ENCODE results near the gene NBPF26. TPM values are rescaled to one million over a fixed set of nuclear protein-coding genes. Genes with fewer than 3 reads are reported as not detected.
"Not testable (repeated sequence)": the region's sequence is repeated elsewhere in the genome, so short reads cannot be mapped to it uniquely, and the experiment has no call there.

Gene NBPF26
- total RNA-seq, 1 donor from 2014 or later = 54.3 TPM

DNA sequence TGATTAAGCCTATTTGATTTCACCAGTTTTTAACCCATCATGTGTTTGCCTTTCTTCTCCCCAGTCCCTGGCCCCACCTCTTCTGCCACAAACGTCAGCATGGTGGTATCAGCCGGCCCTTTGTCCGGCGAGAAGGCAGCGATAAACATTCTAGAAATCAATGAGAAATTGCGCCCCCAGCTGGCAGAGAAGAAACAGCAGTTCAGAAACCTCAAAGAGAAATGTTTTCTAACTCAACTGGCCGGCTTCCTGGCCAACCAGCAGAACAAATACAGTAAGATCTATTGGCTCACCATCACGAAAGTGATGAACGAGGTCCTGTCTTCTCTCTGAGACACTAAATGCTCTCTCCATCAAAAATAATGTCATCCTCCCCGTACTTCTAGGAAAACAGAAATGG lies 88.1 kb downstream of the NBPF26 start:
- TF ChIP-seq, protein P1, sequence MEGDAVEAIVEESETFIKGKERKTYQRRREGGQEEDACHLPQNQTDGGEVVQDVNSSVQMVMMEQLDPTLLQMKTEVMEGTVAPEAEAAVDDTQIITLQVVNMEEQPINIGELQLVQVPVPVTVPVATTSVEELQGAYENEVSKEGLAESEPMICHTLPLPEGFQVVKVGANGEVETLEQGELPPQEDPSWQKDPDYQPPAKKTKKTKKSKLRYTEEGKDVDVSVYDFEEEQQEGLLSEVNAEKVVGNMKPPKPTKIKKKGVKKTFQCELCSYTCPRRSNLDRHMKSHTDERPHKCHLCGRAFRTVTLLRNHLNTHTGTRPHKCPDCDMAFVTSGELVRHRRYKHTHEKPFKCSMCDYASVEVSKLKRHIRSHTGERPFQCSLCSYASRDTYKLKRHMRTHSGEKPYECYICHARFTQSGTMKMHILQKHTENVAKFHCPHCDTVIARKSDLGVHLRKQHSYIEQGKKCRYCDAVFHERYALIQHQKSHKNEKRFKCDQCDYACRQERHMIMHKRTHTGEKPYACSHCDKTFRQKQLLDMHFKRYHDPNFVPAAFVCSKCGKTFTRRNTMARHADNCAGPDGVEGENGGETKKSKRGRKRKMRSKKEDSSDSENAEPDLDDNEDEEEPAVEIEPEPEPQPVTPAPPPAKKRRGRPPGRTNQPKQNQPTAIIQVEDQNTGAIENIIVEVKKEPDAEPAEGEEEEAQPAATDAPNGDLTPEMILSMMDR (IDR thresholded peaks at IDR 0.05; ENCODE audit: unreplicated experiment) = peak; percentile 79
- H3K9me3 Mint-ChIP-seq; H3K36me3 Mint-ChIP-seq; H3K4me3 Mint-ChIP-seq; H3K4me1 Mint-ChIP-seq; H3K27me3 Mint-ChIP-seq (ENCODE audit: low read depth): not testable (repeated sequence)
- peak in 1 of 2 experiments; percentile 61 for DNase-seq (ENCODE audit: low spot score in 2 of 2, unreplicated experiment in 2 of 2)
- H3K27ac Mint-ChIP-seq = peak overlapping the region; percentile 53

DNA sequence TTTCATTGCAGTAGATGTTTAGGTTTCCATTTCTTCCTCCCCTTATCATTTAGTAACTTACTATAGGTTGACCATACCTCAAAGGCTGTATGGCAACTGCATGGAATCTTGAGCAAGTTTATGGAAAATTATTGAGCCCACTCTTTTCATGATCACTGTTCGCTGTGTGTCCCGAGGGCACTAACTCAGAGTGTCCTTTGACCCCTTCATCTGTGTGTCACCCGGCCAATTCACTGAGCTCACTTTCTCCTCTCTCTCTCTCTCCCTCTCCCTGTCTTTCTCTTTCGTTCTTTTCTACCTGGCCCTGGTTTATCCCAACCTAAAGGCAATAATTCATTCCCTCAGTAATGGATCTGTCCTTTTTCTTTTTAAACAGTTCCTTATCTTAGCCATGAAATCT lies 101.3 kb downstream of the NBPF26 start:
- not testable (repeated sequence) for H3K4me3 Mint-ChIP-seq; H3K36me3 Mint-ChIP-seq; H3K4me1 Mint-ChIP-seq; DNase-seq (ENCODE audit: low spot score in 2 of 2, unreplicated experiment in 2 of 2); H3K27ac Mint-ChIP-seq; H3K9me3 Mint-ChIP-seq; H3K27me3 Mint-ChIP-seq (ENCODE audit: low read depth)

DNA sequence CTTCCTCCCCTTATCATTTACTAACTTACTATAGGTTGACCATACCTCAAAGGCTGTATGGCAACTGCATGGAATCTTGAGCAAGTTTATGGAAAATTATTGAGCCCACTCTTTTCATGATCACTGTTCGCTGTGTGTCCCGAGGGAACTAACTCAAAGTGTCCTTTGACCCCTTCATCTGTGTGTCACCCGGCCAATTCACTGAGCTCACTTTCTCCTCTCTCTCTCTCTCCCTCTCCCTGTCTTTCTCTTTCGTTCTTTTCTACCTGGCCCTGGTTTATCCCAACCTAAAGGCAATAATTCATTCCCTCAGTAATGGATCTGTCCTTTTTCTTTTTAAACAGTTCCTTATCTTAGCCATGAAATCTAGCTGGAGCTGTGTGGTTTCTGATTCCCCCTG lies 102.9 kb downstream of the NBPF26 start:
- H3K27me3 Mint-ChIP-seq (ENCODE audit: low read depth); H3K27ac Mint-ChIP-seq; H3K9me3 Mint-ChIP-seq: not testable (repeated sequence)

DNA sequence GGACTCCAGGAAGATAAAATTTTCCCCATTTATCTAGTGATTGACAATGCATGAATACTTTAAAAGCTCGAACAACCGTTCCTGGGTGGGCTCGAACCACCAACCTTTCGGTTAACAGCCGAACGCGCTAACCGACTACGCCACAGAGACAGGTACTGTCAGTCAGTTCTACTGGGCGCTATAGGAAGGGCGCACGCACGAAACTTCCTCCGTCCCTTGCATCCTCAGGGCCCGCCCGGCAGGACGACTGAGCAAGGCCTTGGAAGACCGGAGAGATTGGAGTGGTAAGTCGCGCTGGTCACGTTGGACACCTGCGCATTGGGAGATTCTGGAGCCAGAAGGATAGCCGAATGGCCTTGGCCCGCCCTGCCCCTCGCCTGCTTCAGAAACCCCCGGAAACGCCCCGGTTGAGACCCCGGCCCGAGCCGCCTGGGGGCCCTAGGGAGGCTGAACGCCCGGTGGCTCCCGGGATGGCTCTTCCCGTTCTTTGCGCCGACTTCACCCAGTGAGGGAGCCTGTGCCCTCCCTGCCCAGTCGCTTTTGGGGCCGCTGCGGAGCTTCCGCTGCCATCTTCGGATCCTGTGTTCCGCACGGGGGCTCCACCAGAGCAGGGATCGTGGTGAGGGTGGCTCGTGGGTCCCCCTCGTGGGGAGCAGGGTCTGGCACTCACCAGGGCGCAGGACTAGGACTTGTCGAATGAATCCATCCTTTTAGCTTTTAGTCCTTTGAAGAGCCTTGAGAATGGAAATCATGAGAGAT lies 120.6 kb downstream of the NBPF26 start:
- not testable (repeated sequence) for H3K36me3 Mint-ChIP-seq

More for the DNA sequence above, 102.9 kb downstream of the NBPF26 start:
- H3K4me3 Mint-ChIP-seq; H3K36me3 Mint-ChIP-seq; DNase-seq (ENCODE audit: low spot score in 2 of 2, unreplicated experiment in 2 of 2); H3K4me1 Mint-ChIP-seq: not testable (repeated sequence)

DNA sequence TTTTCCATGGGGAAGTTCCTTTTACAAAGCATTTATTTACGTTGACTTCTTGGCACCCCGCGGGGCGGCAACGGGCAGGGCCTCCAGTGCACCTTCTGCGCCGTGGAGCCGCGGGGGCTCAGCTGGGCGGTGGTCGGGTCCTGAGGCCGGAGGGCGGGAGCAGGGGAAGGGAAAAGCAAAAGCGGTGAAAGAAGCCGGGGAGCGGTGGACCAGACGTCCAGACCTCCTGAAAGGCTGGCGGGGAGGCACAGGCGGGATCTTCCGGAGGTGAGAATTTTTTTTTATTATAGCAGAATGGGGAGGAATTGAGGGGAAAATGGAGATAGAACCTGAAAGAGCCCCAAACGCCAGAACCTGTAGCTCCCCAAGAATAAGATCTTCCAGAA lies 121.2 kb downstream of the NBPF26 start:
- not testable (repeated sequence) for H3K4me1 Mint-ChIP-seq; DNase-seq (ENCODE audit: low spot score in 2 of 2, unreplicated experiment in 2 of 2); H3K9me3 Mint-ChIP-seq; H3K27me3 Mint-ChIP-seq (ENCODE audit: low read depth); H3K36me3 Mint-ChIP-seq
- Mint-ChIP-seq H3K27ac (peak overlapping the region; percentile 61), H3K4me3 (peak overlapping the region; percentile 83)

More for the DNA sequence above, 120.6 kb downstream of the NBPF26 start:
- not testable (repeated sequence) for H3K9me3 Mint-ChIP-seq; H3K27me3 Mint-ChIP-seq (ENCODE audit: low read depth); H3K4me1 Mint-ChIP-seq
- Mint-ChIP-seq H3K27ac (peak overlapping the region; percentile 81), H3K4me3 (peak overlapping the region; percentile 83)
- DNase-seq (ENCODE audit: low spot score in 2 of 2, unreplicated experiment in 2 of 2) = peak; percentile 33 to 77

DNA sequence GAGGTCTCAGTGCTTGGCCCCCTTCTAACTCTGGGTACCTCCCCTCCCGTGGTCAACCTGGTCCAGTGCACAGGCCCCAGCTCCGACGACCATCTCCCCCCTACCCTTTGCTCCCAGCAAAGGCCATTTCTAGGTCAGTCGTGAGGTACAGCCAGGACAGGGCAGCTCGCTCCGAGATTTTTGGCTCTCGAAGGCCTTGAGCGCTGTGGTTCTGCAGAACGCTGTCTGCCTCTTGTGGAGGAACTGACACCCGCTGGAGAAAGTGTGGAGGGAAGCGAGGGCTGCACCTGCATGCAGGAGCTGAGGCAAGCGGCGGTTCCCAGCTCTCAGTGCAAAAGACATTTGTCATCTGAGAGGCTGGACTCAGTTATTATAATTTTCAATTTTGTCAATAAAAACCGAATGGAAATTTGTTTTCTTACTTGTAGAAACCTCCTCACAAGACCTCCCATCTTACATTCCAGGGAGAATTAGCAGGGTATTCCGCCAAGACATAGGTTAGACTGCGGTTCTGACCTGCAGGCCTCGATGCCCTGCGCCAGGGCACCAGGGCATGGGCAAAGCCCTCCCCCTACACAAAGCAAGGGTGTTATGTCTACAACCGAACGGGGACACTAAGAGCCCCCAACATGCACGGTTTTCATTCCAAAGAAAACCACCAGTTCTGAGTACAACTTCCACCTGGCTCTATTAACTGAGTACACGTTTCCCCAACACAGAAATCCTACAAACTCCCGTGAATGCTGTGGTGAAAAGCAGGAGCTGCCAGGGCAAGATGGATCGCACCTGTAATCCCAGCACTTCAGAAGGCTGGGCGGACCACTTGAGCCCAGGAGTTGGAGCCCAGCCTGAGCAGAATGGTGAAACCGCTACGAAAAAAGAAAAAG lies 125.9 kb downstream of the NBPF26 start:
- DNase-seq (ENCODE audit: low spot score in 2 of 2, unreplicated experiment in 2 of 2); H3K9me3 Mint-ChIP-seq; H3K4me1 Mint-ChIP-seq; H3K27me3 Mint-ChIP-seq (ENCODE audit: low read depth); H3K36me3 Mint-ChIP-seq: not testable (repeated sequence)
- Mint-ChIP-seq H3K4me3 (peak overlapping the region; percentile 72), H3K27ac (peak overlapping the region; percentile 100)

DNA sequence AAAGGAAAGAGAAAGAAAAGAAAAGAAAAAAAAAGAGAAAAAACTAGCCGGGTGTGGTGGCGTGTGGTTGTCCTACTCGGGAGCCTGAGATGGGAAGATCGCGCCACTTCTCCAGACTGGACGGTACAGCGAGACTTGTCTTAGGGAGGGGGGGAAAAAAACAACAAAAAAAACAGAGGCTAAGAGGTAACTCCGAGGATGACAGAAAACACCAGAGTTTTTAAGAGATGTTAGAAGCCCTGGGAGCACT lies 126.5 kb downstream of the NBPF26 start:
- not testable (repeated sequence) for H3K4me1 Mint-ChIP-seq; H3K9me3 Mint-ChIP-seq; DNase-seq (ENCODE audit: low spot score in 2 of 2, unreplicated experiment in 2 of 2); H3K36me3 Mint-ChIP-seq; H3K27me3 Mint-ChIP-seq (ENCODE audit: low read depth)
- Mint-ChIP-seq H3K4me3 (peak overlapping the region; percentile 72), H3K27ac (peak overlapping the region; percentile 100)

DNA sequence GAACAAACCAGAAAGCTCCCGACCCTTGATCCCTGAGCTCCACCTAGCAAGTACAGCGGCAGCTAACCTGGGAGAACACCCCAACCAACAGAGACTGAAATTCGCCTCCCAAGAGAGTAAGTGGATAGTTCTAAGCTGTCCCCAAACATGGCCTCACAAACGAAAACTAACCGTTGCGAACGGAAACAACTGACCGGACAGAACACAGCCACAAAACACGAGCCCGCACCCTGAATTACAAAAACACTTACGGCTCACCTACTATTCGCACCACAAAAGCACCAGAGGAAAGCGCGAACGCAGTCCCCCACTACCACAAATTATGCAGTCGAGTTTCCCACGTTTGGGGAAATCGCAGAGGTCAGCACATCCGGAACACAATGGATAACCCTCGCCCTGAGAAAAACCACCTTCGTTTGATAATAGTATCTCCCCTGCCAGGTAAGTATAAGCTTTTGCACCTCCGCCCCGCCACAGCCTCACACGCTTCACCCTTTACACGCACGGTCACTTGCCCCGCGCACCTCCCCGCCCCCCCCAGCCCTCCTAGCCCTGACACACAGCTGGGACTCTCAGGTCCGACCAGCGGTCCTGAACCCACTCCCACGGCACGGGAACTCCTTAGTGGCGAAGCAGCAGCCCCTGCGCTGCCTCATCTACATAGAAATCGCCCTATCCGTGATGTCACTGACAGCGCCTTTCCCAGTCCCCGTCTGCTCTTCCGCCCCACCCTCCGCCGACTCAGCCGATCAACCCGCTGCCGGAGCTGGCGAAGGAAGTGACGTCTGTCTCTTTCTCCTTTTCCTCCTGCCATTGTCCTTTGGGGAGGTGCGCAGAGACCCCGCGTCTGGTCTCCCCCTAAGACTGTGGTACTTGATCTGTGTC lies 127.0 kb downstream of the NBPF26 start:
- H3K27me3 Mint-ChIP-seq (ENCODE audit: low read depth); H3K4me1 Mint-ChIP-seq; H3K36me3 Mint-ChIP-seq; H3K9me3 Mint-ChIP-seq: not testable (repeated sequence)
- Mint-ChIP-seq H3K4me3 (peak overlapping the region; percentile 72), H3K27ac (peak overlapping the region; percentile 100)
- peak; percentile 67 to 79 for DNase-seq (ENCODE audit: low spot score in 2 of 2, unreplicated experiment in 2 of 2)

DNA sequence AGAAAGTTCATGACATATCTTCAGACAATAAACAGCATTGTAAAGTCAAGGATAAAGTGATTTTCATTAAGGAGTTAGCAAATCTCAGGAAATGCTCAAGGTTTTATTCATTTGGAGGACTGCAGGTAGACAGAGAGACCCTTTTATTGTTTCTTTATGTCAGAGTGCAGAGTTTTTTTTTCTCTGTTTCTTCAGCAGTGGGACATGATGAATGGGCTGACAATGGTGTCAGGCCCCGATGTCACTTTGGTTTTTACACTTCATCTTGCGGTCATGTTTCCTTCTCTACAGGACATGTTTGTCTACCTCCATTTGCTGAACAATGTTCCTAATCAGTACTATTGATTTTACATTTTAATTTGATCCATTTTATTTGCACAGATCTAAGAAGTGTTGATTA lies 134.4 kb downstream of the NBPF26 start:
- not testable (repeated sequence) for H3K4me1 Mint-ChIP-seq; H3K27ac Mint-ChIP-seq; H3K4me3 Mint-ChIP-seq; DNase-seq (ENCODE audit: low spot score in 2 of 2, unreplicated experiment in 2 of 2); H3K36me3 Mint-ChIP-seq; H3K27me3 Mint-ChIP-seq (ENCODE audit: low read depth); H3K9me3 Mint-ChIP-seq

DNA sequence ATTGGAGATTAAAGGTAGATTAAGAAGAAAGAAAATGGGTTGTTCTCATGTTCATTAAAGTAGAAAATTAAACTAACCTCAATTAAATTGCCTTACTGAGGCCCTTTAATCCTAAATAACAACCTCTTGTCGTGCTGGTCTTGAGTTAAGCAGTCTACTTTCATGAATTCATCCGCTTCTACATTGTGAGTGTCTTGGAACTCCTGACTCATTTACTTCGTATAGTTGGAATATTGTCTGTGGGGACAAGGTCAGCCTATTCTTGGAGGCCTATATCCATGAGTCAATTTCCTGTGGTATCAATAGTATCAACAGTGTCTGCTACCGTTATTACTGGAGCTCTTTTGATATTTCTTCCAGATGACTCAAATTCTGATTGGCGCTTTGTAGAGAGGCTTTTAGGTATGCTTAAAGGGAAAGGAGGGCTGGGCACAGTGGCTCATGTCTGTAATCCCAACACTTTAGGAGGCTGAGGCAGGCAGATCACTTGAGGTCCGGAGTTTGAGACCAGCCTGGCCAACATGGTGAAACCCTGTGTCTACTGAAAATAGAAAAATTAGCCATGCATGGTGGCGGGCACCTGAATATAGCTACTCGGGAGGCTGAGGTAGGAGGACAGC lies 136.0 kb downstream of the NBPF26 start:
- H3K4me3 Mint-ChIP-seq; H3K4me1 Mint-ChIP-seq; H3K9me3 Mint-ChIP-seq; H3K36me3 Mint-ChIP-seq; H3K27ac Mint-ChIP-seq; H3K27me3 Mint-ChIP-seq (ENCODE audit: low read depth); DNase-seq (ENCODE audit: low spot score in 2 of 2, unreplicated experiment in 2 of 2): not testable (repeated sequence)

DNA sequence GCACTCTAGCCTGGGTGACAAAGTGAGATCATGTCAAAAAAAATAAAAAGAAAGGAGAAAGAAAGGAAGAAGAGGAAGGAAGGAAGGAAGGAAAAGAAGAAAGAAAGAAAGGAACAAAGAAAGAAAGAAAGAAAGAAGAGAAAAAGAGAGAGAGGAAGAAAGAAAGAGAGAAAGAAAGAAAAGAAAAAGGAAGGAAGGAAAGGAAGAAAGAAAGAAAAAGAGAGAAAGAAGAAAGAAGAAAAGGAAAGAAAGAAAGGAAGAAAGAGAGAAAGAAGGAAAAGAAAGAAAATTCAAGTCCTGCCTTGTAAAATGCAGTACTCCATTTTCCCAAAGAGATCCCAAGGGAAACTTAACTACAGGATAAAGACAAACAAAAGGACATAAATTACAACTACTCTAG lies 154.5 kb downstream of the NBPF26 start:
- H3K4me1 Mint-ChIP-seq; H3K4me3 Mint-ChIP-seq; H3K27ac Mint-ChIP-seq; H3K27me3 Mint-ChIP-seq (ENCODE audit: low read depth); DNase-seq (ENCODE audit: low spot score in 2 of 2, unreplicated experiment in 2 of 2); H3K36me3 Mint-ChIP-seq; H3K9me3 Mint-ChIP-seq: not testable (repeated sequence)

DNA sequence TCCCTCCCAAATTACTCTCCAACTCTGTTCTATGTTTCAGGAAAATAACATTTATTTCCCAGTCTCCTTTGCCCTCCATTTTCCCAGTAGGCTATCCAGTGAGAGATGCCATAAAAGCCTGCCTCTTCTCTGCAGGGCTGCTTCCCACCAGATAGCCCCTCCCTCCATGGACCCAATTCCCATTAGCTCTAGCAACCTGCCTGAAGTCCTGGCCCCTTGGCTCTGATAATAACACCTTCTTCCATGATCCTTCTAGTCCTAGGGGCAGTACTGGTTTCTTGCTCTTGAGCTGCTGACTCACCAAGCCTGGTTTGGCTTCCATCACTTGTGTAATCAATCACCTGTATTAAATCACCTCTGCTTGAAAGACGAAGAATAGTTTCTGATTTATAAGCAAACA lies 156.3 kb downstream of the NBPF26 start:
- not testable (repeated sequence) for H3K4me1 Mint-ChIP-seq; H3K4me3 Mint-ChIP-seq; H3K27me3 Mint-ChIP-seq (ENCODE audit: low read depth); H3K9me3 Mint-ChIP-seq; H3K27ac Mint-ChIP-seq; H3K36me3 Mint-ChIP-seq; DNase-seq (ENCODE audit: low spot score in 2 of 2, unreplicated experiment in 2 of 2)
